ENCODE data around the gene EEF1AKMT1.

Gene EEF1AKMT1

GRCh38 chr13:20717581-20718542, 55.9 kb downstream of the EEF1AKMT1 start:
- no peak for DNase-seq

DNA sequence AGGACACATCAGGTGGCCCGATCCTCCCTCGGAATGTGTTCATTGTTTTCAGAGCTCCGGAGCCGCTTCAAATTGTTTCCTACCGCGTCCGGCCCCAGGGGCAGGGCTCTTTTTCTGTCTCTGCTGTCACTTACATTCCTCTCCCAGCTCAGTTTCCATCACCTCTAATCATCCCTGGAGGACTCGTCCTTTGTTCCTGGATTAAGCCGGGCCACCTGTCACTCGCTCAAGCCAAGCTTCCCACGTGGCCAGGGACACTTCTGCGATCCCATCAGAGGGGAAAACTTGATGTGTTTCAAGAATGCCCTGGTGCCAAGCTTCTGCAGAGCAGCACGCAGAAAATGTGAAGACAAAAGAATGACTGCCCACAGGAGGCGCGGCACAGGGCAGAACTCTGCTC, 56.8 kb downstream of the EEF1AKMT1 start:
- no peak for DNase-seq

- DNase-seq = no peak
Measured at GRCh38 chr13:20715330-20715712, 58.4 kb downstream of the EEF1AKMT1 start.

DNA sequence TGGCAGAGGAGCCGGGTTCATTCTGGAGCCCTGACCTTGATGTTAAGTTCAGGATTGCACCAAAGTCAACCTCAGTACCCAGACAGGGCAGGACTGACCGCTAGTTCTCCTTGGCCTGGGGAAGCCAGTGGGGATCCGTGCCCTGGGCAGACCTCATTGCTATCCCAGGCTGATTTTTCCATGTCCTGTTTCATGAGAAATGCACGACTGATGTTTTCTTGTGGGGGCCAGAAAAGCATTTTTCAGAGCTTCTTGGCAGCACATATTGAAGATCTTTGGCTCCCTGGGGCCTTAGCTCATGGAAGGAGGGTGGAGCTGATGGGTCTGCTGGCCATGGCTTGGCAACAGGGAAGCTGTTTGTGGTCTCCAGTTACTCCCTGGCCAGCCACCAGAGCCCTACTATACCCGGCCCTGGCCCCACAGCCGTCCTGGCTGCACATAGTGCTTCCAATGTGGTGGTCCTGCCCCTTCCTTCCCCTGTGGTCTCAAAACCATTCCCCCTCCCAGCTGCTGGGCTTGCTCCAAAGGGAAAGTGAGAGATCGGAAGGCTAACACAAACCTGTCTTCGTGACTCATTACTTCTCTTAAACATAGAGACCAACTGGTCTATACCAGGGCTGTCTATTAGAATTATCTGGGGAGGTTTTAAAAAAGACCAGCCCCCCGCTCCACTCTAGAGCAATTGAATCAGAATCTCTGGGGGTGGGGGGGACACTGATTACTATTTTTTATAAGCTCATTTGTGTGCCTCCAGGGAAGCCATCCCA, 59.0 kb downstream of the EEF1AKMT1 start:
- no peak for DNase-seq

DNA sequence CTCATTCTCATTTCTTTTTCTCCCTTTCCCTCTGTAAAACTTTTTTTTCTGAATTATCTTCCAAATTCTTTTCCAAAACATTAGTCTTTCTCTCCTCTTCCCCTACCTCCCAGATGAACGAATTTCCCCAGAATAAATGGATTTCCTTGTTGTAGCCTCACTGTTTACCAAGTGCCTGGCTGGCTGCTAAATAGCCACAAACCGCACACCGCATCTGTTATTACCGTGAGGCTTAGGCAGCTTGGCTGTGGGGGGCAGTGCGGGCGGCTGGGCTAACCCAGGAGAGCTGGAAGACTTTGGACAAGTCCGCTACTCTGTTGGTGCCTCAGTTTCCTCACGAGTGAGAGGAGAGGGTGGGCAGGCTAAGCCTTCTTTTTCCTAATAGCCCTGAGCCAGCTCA, 59.6 kb downstream of the EEF1AKMT1 start:
- DNase-seq = no peak

DNA sequence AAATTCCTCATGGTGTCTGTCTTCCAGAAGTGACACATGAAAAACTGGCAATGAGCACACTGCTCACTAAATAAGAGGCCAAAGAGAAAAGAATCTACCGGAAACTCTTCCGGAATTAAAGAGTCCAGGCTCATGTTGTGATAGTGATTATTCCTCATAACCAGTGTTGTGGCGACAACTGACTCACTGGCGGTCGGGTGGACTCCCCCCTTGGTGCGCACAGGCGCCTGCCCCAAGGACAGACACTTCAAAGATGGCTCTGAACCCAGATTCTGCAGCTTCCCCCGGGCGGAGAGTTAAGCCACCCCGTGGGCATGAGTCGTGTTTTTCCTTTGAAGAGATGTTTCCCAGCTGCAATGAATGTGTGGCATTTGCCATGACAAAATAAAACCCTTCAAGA, 60.0 kb downstream of the EEF1AKMT1 start:
- no peak for DNase-seq

- no peak for DNase-seq
Measured at GRCh38 chr13:20713014-20713376, 60.8 kb downstream of the EEF1AKMT1 start.

GRCh38 chr13:20711301-20712044, 62.3 kb downstream of the EEF1AKMT1 start:
- no peak for DNase-seq

DNA sequence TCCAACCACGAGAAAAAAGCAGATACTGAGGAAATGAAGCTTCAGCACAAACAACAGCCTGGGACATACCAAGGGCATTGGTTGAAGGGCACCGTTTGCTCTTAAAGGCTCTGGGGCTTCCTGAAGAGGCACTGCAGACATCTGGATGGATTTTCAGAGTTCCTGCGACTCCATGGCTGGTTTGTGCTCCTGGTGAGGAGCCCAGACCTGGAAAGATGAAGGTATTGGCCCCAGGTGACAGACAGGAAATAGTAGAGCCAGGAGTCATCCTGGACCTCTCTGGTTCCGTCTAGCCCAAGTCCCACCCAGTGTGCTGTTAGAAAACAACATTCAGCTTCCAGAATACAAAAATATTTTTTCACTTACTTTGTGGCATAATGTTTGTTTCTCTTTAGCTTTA, 64.0 kb downstream of the EEF1AKMT1 start:
- DNase-seq = no peak

- DNase-seq = no peak
Measured at GRCh38 chr13:20709369-20709768, 64.4 kb downstream of the EEF1AKMT1 start.

DNA sequence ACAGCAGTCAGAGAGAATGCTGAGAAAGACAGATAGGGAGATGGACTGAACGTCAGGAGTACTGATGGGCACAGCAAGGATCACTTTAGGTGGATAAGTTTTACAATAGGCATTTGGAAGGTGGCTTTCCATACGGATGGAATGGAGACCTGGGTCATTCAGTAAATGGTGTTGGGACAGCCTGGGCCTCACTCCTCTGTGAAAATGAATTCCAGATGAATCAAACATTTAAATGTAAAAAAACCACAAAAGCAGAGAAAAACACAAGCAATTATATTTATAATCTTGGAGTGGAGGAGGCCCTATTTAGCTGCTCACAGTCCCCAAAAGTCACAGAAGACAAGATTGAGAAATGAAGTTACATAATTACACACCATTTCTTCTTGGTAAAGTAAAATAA, 65.5 kb downstream of the EEF1AKMT1 start:
- DNase-seq = no peak

DNA sequence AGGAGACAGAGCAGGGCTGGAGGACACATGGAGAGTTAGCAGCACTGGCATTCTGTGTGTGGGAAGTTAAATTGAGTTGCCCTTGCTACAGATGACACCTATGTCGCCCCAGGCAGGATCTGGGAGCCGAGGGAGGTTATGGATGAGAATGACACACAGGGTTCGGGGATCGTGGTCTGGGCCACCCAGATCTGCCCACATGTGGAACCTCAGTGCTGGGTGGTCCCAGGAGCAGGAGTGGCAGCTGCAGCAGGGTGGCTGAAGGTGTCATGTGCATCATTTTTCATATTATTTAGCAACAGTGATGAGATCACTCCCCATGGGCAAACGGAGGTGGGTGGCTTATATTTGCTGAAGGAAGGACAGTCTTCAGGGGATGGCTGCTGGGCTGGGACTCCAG, 67.1 kb downstream of the EEF1AKMT1 start:
- no peak for DNase-seq

- no peak for DNase-seq
Measured at GRCh38 chr13:20704459-20705069, 69.2 kb downstream of the EEF1AKMT1 start.

- DNase-seq = peak; percentile 88
Measured at GRCh38 chr13:20703780-20704458, 69.8 kb downstream of the EEF1AKMT1 start.

- DNase-seq = peak; percentile 33
Measured at GRCh38 chr13:20702915-20703779, 70.6 kb downstream of the EEF1AKMT1 start, which contains the start of gene IL17D. Gene IL17D, plus strand, starts transcription at chr13:20703699. Its CDS starts 303 bp downstream, at chr13:20704002.

GRCh38 chr13:20702530-20702914, 71.2 kb downstream of the EEF1AKMT1 start:
- no peak for DNase-seq

DNA sequence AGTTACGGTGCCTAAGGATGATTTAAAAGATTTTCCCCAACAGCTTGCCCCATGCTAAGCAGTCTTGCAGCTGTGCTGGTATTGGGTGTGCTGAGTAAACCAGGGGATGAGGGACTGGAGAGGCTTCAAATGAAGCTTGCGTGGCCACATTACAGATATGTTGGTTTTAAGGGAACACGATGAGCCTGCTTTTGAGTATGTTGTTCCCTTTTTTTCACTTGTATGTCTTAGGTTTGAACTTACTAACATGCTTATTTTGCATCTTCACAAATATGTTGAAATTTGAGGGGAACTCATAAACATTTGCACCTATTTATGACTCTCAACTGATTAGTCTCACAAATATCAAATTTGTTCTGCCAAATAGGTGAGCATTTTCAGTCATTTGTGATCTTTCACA, 72.3 kb downstream of the EEF1AKMT1 start:
- DNase-seq = no peak

DNA sequence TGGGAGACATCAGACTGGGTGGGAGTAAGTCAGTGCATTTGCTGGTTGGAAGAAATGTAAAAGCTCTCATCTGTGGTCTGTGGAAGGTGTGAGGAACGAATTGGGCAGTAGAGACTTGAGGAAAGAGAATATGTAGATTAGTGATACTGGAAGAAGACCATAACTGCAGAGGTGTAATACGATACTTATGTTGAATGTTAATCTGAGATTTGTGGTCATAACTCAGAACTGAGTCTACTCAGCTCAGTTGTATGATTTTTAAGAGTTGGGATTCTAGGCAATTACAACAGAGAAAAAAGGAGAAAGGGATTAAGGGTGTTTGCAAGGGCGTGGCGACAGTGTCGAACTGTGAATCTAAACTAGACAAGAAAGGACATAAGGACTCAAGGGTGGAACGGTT, 73.5 kb downstream of the EEF1AKMT1 start:
- no peak for DNase-seq

GRCh38 chr13:20699715-20700114, 74.0 kb downstream of the EEF1AKMT1 start:
- no peak for DNase-seq

- no peak for DNase-seq
Measured at GRCh38 chr13:20696073-20696472, 77.7 kb downstream of the EEF1AKMT1 start.

- DNase-seq = no peak
Measured at GRCh38 chr13:20691616-20692015, 82.1 kb downstream of the EEF1AKMT1 start.

All from RPMI8226 (cell line).